ENCODE data around the gene PEX19.
"Not testable (repeated sequence)": the region's sequence is repeated elsewhere in the genome, so short reads cannot be mapped to it uniquely, and the experiment has no call there.

Gene PEX19, protein sequence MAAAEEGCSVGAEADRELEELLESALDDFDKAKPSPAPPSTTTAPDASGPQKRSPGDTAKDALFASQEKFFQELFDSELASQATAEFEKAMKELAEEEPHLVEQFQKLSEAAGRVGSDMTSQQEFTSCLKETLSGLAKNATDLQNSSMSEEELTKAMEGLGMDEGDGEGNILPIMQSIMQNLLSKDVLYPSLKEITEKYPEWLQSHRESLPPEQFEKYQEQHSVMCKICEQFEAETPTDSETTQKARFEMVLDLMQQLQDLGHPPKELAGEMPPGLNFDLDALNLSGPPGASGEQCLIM

DNA sequence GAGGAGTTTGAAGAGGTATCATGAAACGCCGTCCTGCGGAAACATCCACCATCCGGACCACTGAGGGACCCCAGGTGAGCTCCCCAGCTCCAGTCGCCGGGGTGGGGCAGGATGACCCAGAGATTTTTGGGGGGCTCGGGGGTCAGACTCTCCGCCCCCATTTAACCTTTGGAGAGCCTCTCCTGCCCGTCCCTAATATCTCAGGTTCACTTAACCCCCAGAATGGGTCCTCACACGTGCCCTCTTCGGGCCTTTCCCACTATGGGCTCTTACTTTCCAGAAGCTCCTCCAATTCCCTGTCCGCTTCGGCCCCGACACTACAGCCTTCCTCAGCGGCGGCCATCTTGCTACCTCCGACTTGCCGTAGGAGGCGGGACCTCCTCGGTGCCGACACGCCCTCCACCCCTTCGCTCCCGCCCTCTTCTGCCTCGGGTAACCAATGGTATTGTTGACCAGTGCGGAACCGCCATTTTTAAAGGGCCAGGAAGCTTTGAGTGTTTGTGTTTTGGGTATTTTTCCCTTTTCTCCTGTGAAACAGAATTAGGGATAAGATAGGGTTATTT is at the start of gene PEX19:
Gene PEX19 (minus strand): TSS at position 352 of the 563 bp plus-strand sequence. CDS start 9 bp downstream, at position 343.
- DNase-seq (ENCODE audit: low read depth): peak; percentile 90

DNA sequence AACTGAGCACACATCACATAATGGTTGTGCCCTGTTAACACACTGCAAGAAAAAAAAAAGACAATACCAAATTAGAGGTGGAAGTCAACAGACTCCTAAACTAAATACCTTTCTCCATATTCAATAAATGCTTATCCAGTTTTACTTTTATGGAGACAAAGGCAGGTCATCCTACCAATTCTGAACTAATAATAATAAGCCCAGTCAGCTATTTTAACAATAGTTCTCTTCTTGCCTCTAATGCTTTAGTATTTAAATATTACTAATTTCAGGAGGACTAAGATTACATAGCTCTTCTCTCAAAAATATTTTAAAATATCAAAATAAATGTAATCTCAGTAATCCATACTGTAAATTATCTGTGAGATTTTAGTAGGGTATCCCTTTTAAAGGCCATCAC is 47.6 kb upstream of the PEX19 start:
- no peak for DNase-seq (ENCODE audit: low read depth)

DNA sequence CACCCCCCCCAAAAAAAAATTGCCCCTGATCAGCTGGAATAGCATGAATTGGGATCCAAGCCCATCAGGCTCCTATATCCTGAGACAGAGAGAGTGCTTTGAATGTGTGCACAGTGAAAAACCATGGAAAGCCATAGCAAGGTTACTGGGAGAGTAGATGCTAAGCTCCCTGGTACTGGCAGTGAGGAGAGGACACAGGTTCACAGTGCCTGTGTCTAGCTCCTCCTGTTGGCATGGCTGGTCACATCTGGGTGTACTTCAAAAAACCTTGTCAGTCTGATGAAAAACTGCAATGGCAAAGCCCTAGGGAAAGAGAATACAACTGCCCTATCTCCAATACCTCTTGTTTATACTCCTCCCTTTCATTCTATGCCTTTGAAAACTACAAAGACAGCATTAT is 45.2 kb upstream of the PEX19 start:
- no peak for DNase-seq (ENCODE audit: low read depth)

DNA sequence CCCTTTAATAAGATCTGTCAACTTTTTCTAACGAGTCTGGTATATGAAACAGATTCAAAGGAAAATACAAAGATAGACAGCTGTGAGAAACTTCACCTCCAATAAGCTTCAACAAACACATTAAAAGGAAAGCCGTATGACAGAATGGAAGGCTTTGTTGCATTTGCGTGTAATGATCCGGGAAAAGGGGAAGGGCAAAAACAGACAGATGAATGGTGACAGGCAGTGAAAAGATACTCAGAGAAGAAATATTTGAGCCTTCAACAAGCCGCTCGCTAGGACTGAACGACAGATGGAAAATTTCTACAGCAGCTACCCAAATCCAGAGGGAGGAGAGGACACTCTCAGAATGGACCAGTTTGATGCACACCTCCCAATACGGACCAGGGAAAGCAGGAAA is 43.3 kb upstream of the PEX19 start:
- DNase-seq (ENCODE audit: low read depth): no peak

DNA sequence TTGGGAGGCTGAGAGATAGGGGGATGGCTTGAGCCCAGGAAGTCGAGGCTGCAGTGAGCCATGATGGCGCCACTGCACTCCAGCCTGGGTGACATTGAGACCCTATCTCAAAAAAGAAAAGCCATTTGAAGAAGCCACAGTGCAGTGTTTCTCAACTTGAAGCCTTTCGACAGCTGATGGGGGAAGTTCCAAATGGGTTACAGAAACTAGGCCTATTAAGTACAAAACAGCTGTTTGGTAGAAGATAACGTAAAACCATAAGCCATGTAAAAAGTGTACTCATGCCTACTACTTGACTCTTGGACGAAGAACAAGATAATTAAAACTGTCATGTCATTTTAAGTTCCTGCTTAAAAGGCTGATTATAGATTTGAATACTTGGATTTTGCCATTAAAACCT is 41.5 kb upstream of the PEX19 start:
- no peak for DNase-seq (ENCODE audit: low read depth)

DNA sequence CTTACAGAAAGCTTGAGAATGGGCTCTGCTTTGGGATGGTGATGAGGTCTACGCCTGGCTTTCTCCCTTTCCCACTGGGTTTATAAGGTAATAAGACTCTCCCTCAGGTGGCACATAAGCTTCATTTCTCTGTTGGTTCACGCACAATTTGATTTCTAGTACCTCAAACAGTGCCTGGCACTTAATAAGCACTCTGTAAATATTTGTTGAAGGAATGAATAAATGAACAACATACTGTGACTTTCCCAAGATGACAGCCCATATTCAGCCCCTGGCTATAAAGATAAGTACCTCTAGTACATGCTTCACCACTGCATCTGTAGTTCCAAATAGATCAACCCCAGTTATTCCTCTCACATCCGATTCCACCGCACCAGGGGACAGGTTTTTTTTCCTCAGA is 40.3 kb upstream of the PEX19 start:
- no peak for DNase-seq (ENCODE audit: low read depth)

DNA sequence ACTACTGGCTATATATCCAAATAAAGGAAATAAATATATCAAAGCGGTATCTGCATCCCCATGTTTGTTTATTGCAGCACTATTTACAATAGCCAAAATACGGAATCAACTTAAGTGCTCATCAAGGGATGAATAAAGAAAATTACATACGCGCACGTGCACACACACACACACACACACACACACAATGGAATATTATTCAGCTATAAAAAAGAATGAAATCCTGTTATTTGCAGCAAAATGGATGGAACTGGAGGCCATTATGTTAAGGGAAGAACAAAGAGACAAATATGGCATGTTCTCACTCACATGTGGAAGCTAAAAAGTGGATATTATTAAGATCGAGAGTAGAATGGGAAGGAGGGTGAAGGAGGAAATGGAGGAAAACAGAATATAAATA is 37.9 kb upstream of the PEX19 start:
- DNase-seq (ENCODE audit: low read depth): no peak

DNA sequence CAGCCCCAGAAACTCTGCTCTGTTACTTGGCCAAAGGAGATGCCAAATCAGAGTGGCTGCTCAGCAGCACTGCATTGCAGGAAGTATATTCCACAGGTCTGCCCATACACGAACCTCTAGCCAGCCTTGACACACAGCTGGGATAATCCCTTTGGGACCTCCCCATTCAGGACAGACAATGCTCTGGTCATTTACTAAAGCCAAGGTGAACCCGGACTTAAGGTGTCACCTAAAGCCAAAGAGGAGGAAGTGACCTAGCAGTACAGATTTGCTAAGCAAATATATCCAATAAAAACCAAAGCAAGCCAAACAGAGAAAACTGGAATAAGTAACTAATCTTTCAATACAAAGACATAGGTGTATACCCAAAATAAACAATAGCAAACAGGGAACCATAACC is 30.4 kb upstream of the PEX19 start:
- no peak for DNase-seq (ENCODE audit: low read depth)

DNA sequence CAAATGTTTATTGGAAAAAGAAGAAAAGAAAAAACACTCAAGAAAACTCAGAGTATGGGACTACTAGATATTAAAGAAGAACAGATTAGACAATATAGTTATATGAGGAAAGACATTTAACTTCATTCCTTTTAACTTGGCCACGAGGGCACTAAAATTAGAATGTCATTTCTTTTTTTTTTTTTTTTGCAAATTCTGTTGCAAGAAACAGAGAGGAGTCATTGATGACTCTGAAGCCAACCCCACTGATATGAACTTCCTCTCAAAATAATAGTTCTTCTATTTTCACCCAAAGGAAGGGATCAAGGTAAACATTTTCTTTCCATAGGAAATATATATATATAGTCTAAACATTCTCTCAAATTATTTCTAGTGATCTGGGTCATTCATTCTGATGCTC is 24.6 kb upstream of the PEX19 start:
- DNase-seq (ENCODE audit: low read depth): no peak

DNA sequence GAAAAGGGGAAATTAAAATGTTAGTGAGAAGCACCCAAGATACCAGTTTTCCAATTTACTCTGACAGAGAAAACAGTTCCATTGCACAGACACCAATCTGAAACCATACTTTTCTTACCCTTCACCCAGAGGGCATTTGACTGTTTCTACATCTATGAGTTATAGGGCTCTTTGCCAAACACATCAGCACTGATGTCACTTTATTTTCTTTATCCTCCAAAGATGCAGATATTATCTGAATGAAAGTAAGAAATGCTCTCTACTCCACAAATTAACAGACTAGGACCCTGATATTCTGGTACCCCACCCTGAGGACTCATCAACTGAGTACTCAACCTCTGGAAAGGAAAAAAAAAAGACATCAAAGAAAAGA is 24.2 kb upstream of the PEX19 start:
- no peak for DNase-seq (ENCODE audit: low read depth)

DNA sequence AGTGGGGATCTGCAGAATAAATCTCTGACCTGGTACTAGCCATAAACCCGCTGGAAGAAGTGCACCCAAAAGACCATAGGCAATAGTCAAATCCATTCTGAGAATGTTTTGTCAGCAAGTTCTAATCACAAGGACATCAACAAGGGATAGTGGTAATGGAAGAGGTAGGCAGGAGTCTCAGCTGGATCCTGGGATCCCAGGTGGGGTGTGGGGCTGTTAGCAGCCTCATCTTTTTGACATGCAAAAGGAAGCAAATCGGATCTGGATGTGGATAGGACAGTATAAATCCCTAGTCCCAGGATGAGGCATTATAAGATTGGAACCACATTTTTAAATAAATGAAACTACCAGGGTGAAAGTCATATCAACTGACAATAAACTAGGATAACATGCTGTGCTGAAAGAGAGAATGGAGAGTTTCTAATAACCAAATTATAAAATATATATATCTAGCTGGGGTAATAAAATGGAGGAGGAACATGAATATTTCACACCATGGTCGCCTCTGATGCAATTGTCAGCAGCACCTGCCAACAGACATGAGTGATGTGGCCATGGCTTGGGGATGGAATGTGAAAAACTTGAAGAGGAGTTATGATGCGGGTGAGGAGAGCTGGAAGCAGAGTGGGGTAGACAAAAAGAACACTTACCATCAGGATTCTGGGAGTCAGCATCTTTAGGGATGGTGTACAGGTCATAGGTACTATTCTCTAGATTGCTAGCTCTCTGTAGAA is 23.7 kb upstream of the PEX19 start:
- DNase-seq (ENCODE audit: low read depth): no peak

DNA sequence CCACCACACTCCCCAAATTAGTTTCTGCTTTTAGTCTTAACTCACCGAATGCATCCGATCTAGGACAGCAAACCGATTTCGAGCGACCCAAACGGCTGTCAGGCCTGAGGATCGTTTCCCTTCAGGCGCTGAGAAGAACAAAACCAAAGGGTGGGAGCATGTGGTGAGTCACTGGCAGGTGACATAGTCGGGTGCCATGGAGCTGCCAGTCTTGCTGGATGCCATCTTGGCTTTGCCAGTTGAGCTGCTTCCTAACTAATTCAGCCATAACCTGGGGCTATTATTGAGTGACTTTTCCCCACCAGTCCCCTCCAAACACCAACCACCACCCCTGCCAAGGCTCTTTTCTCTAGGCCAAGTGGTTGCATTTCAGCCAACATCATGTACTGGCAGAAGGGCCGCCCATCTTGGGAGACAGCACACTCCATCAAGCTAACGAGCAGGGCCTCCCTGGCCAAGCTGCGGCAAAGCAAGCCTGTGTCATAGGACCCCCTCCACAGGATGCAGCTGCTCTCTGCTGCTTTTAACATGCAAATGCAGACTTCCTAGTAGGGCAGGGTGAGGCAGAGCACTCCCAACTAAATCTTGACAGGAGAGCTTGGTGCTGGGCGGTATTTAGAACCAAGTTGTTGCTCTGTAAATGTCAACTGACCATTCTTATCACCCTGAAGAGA is 22.3 kb upstream of the PEX19 start:
- DNase-seq (ENCODE audit: low read depth): no peak

DNA sequence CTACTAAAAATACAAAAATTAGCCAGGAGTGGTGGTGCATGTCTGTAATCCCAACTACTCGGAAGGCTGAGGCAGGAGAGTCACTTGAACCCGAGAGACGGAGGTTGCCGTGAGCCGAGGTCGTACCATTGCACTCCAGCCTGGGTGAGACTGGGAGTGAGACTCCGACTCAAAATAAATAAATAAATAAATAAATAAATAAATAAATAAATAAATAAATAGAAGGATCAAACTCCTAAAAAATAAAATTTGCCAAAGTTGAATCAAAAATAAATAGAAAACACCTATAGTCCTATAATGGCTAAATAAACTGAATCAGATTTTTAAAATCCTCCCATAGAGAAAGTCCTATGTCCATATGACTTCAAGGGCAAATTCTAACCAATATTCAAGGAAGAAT is 15.2 kb upstream of the PEX19 start:
- DNase-seq (ENCODE audit: low read depth): no peak

DNA sequence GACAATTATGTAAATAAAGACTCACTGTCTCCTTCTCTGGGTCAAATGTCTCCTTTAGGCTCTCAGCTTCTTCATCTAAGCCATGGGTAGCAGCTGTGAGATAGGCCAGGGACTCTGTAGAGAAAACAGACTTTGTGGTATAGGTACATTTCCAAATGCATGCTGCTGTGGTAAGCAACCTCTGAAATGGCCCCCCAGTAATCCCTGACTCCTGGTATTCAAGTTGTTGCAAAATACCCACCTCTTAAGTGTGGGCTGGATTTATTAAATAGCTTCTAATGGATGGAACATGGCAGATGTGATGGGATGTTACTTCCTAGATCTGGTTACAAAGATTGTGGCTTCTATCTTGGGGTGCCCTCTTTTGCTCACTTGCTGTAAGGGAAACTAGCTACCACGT is 11.1 kb upstream of the PEX19 start:
- no peak for DNase-seq (ENCODE audit: low read depth)

DNA sequence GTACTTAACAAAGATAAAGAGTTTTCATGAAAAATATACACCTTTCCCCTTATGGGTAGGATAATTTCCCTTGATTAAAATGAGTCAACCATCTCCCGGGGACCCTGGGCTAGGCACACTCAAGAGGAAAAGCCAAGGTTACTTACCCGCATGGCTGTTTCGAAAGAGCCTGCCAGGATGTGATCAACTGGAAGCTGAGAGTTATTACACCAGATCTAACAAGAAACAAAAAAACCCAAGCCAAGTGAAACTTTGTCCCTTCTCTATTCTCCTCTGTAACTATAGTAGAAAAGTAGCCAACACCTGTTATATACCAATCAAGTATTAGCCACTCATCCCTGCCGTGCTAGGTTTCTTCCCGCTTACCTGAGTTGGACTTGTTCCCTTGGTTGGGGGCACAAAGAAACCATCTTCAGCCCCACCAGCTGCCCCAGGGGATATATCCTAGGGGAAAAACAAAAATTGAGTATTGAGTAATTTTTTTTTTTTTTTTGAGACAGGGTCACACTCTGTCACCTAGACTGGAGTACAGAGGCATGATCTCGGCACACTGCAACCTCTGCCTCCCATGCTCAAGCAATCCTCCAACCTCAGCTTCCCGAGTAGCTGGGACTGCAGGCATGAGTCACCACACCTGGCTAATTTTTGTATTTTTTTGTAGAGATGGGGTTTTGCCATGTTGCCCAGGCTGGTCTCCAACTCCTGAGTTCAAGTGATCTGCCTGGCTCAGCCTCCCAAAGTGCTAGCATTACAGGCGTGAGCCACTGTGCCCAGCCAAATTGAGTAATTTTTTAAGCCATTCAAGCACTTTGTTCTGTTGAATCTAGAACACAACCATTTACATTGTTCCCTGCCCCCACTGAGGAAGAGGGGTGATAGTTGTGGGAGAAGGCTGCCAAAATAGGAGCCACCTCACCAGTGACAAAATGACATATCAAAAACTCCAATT is 8.4 kb upstream of the PEX19 start:
- DNase-seq (ENCODE audit: low read depth): no peak

DNA sequence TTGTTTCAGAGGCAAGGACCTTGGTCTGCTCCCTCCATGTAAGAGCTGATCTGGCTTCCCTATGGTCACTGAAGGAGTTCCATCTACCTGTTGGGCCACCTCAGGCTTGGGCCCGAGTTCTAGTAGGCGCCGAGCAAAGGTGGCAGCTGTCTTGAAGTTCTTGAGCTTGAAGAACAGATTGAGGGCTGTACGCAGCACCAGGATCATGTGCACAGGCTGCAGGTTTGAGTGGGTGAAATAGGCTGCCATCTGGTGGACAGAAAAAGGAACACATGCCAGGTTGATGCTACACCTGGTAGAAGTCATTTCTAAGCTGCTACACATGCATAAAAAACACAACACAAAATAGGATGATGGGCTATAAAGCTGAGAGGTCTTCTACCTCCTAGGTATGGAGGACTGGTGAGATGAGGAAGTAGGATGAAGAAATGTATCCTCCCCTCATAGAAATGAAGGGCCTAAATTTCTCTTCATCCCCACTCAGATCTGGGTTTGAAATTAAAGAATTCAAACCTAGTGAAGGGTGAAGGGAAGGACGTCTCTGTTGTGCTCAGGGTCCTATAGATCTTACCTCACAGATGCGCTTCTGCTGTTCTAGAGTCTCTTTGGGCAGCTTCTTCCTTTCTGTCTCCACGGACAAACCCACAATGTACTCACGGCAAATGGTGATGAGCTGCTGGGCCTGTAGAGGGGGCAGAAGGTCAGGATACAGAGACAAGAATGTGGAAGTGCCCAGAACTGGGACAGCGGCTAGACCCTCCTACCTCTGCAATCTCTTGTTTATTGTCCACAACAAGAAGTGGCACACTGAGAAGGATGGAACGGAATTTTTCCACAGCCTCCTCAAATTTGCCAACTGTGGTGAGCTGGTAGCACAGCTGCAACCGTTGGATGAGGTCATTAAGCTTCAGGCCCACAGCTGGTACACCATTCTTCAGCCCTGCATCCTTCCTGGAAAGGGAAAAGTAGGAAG is 6.6 kb upstream of the PEX19 start:
- DNase-seq (ENCODE audit: low read depth): peak; percentile 48

DNA sequence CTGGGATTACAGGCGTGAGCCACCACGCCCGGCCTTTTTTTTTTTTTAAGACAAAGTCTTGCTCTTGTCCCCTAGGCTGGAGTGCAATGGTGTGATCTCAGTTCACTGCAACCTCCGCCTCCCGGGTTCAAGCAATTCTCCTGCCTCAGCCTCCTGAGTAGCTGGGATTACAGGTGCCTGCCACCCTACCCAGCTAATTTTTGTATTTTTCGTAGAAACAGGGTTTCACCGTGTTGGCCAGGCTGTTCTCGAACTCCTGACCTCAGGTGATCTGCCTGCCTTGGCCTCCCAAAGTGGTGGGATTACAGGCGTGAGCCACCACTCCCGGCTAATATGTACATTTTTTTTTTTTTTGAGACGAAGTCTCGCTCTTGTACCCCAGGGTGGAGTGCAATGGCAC is 2.8 kb upstream of the PEX19 start:
- DNase-seq (ENCODE audit: low read depth): not testable (repeated sequence)

DNA sequence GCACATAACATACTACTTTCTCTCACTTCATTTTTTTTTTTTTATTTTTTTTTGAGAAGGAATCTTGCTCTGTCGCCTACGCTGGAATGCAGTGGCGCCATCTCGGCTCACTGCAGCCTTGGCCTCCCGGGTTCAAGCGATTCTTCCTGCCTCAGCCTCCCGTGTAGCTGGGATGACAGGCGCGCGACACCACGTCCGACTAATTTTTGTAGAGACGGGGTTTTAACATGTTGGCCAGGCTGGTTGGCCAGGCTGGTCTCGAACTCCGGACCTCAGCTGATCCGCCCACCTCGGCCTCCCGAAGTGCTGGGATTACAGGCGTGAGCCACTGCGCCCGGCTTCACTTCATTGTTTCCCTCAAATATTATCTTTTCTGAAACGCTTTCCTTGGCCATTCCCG is 573 bp upstream of the PEX19 start:
- no peak for DNase-seq (ENCODE audit: low read depth)

DNA sequence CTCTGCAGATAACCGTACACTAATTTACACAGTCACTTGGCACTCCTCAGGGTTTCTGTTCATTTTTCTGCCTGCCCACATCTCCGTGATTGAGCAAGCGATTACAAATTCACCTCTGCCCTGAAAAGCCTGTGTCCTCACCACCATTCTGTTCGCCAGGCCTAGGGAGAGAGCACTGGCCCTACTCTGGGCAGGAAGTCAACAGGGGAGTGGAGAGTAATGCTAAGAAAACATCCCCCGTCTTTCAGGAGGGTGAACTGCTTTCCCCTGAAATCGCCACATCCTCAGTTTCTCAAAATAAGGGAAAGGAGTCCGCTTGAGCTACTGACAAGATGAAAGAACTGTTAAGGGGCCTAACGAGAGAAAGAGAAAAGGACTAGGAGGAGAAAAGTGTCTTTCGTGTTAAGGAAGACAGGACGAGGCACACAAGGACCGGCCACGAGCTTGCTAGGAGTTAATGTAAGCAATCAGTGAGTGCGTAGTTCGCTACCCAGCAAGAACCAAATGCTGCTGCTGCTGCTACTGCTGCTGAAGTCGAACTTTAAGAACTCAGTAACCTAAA is 632 bp downstream of the PEX19 start:
- DNase-seq (ENCODE audit: low read depth): peak; percentile 1

DNA sequence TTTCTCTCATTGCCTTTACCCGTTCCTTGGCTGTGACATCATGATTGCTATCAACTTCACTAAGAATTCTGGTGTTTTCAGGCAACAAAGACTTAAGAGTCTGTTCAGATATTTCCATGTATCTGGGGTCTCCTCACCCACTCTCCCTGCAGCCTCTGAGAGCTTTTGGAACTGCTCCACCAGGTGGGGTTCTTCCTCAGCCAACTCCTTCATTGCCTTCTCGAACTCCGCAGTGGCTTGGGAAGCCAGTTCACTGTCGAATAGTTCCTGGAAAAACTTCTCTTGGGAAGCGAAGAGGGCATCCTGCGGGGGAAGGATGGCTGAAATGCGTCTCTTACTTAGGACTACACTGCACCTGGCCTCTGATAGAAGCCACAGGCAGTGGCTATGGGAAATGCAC is 2.1 kb downstream of the PEX19 start:
- DNase-seq (ENCODE audit: low read depth): no peak
